Measurements from ENCODE around the gene PAFAH1B1. TPM values are rescaled to one million over a fixed set of nuclear protein-coding genes. Genes with fewer than 3 reads are reported as not detected.
A peak's percentile ranks its signal among the peaks of the same experiment; 100 is the strongest.
"Not testable (repeated sequence)": the region's sequence is repeated elsewhere in the genome, so short reads cannot be mapped to it uniquely, and the experiment has no call there.

PAFAH1B1 gene
- total RNA-seq, 1 experiment from 2014 or later = 181 TPM

DNA sequence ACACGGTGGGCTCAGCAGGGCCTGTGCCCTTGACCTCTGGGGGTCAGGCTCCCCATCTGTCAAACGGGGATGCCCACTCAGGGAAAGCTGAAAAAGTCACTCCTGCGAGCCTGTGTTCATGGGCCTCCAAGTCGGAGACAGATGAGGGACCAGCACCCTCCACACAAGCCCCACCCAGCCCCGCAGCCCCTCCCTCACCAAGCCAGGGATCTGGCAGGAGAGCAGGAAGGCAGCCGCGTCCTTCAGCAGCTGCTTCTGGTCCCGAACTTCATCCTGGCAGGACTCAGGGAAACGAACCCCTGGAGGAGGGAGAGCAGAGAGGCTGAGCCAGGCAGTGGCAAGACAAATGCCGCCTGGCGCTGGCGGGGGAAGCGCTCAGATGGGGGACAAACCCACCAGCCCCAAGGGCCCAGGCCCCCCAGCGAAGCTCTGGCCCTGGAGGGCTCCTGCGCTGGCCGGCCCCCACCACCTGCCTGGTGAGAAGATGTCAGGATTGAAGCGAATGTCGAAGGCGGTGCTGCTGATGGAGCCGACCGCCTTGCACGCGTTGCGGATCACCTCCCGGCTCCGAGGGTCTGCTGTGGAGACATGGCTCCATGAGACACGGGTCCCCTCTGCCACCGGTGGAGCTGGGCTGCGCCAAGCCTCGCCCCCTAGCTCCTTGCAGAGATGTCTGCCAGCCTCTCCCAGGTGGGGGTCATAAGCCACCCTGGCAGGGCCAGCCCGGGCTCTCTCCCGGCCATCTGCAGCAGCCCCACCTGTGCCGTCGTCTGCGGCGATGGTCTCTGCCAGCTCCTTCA is 102.7 kb downstream of the PAFAH1B1 start:
- in situ Hi-C loops (cut with HindIII; ENCODE audit: low sequenced_read_pairs) = no loop called here
- DNase-seq (ENCODE audit: low spot score) = peak; percentile 61

DNA sequence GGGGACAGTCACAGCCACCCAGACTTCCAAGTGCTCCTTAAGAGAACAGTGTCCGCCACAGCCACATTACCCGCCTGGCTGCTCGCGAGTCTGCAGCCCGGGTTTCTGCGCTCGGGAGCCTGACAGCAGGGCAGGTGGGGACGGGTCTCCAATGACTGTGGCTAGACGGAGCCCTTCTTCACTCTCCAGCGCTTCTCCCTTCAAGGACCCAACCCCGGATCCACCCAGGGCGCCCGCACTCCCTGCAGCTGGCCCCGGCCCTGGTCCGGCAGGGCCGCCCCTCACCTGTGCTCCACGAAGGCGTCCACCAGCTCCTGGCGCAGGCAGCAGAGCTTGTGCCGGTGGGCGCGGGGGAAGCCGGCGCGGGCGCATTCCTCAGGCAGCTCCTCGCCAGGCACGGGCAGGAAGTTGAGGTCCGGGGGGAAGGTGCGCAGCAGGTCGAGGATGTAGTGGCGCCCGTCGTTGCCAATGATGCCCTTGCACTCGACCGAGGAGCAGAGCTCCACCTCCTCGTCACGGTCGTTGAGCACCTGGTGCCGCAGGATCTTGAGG is 104.2 kb downstream of the PAFAH1B1 start:
- DNase-seq (ENCODE audit: low spot score) = no peak
- in situ Hi-C loops (cut with HindIII; ENCODE audit: low sequenced_read_pairs) = no loop called here

DNA sequence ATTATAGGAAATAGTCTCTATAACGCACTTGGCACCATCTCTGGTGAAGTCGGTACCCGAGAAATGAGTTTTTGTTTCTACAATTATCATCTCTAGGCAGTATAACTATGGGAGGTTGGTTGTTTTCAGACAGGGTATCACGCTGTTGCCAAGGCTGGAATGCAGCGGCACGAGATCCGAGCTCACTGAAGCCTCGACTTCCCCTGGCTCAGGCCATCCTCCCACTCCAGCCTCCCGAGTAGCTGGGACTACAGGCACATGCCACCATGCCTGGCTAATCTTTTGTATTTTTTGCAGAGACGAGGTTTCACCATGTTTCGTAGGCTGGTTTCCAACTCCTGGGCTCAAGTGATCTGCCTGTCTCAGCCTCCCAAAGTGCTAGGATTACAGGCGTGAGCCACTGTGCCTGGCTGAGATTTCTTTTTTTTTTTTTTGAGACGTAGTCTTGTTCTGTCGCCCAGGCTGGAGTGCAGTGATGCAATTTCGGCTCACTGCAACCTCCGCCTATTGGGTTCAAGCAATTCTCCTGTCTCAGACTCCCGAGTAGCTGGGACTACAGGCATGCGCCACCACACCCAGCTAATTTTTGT is 105.9 kb downstream of the PAFAH1B1 start:
- DNase-seq (ENCODE audit: low spot score); in situ Hi-C loops (cut with HindIII; ENCODE audit: low sequenced_read_pairs): not testable (repeated sequence)

DNA sequence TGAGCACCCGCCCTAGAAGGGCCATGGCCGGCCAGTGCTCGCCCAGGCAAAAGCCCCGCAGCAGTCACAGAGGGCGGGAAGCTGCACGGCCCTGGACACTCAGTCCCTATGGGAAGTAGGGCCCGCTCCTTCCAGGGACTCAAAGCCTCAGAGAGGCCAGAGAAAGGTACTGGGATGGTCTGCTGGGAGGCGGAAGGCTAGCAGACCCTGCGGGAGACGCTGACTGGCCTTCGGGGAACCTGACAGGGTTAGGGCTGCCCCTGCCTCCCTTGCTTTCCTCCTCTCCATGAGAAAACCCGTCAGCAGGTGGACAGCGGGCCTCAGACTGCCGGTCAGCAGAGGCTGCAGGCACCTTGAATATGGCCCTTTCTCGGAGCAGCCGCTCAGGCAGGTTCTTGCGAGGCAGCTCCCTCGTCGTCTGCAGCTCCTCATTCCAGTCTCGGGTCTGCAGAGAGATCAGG is 106.6 kb downstream of the PAFAH1B1 start:
- in situ Hi-C loops (cut with HindIII; ENCODE audit: low sequenced_read_pairs) = no loop called here
- DNase-seq (ENCODE audit: low spot score) = no peak

DNA sequence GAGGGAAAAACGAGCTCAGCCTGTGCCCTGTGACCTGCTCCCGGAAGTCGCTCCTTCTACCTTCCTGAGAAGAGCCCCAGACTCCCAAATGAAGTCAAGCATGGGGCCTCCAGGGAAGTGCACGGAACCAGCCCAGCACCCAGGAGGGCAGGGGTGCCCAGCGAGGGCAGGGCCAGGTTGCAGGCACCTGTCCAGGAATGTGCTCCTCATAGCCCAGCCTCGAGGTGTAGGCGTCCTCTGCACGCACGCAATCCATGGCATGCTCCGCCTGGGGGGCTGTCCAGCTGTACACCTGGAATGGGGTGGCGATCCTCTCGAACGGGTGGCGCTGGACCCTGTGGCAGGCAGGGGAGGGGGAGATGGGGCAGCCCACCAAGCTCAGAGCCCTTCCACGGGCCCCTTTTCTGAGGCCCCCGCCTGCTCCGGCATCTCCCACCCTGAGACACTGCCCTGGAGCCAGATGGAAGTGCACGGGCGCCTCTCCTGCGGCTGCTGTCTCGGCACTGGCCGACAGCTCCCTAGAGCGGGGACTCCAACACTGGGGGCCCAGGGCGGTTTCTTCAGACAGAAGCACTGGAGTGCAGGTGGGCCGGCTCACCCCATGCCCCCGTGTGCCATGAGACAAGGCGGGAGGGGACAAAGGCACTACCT is 107.2 kb downstream of the PAFAH1B1 start:
- no peak for DNase-seq (ENCODE audit: low spot score)
- in situ Hi-C loops (cut with HindIII; ENCODE audit: low sequenced_read_pairs) = no loop called here

DNA sequence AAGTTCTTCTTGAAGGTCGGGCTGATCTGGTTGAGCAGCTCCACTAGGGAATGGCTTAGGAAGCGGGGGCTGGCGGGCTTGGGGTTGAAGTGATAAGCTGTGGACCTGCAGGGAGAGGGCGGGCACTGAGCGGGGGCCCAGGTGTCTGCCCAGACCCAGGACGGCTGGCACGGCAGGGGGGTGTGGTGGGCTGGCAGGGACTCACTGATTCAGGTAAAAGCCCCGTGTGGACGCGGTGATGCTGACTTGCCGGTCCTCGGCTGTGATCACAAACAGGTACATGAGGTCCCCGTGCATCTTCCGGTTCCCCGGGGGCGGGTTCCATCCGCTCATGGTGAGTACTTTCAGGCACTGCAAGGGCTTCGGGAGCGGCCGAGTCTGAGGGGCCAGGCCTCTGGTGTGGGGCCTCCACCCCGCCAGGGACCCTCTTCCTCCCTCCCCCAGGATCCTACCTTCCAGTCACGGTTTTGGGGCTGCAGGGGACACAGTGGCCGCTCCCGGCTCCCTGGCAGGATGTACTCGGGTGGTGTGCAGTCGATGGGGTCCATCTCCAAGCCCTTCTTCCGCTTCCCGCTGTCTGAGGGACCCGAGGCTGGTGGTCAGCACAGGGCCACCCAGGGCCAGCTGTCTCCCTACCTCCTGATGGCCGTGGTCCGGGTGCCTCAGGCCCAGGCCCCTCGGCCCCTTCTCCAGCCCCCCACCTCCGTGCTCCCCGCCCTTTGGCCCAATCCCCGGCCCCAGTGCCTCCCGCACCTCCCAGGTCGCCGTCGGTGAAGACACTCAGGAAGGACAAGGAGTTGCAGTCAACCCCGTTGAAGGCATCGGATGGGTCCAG is 107.9 kb downstream of the PAFAH1B1 start:
- no peak for DNase-seq (ENCODE audit: low spot score)
- in situ Hi-C loops (cut with HindIII; ENCODE audit: low sequenced_read_pairs) = no loop called here

DNA sequence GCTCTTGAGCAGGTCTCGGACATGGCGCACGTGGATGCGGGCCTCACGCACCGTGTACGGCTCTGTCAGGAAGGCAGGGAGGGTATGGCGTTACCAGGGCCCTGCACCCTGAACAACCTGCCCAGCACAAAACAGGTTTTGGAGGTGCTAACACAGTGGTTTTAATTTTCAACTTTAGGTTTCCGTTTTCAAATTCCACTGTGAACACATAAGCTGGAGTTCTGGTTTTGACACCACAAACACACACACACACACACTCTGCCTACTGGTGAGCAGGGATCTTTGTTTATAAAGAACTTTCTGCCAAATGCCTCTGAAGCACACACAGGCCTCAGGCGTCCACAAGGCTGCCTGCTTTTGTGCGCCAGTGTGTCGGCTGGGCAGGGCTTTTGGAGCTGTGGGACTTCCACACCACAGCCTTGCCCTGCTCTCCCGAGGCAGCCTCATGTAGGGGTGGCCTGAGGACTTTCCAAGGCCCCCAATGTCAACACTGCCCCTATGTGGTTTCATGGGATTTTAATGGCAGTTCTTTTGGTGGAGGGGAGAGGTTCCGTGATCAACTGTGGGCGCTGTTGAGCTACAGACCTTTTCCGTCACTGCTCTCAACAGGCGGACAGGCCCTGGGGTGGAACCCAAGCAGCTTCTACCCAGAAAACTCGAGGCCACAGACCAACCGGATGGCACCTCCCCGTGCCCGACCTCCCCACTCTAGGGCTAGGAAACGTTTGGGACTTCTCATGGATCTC is 108.7 kb downstream of the PAFAH1B1 start:
- no peak for DNase-seq (ENCODE audit: low spot score)
- in situ Hi-C loops (cut with HindIII; ENCODE audit: low sequenced_read_pairs) = no loop called here

DNA sequence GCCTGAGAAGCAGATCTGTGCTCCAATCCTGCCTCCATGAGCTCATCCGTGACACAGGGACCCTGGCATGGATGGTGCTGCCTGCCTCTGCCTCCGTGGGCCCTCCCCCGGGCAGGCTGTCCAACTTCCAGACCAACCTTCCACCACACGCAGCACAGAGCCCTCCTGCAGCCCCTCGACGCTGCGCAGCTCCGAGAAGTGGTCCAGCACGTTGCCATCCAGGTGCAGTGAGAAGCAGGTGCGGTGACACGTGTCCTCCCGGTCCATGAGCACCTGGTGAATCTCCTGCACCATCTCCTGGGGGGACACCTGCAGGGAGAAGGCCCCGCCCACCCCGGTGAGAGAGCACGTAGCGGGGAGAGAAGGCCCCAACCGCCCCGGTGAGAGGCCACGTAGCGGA is 109.7 kb downstream of the PAFAH1B1 start:
- in situ Hi-C loops (cut with HindIII; ENCODE audit: low sequenced_read_pairs) = no loop called here
- no peak for DNase-seq (ENCODE audit: low spot score)

DNA sequence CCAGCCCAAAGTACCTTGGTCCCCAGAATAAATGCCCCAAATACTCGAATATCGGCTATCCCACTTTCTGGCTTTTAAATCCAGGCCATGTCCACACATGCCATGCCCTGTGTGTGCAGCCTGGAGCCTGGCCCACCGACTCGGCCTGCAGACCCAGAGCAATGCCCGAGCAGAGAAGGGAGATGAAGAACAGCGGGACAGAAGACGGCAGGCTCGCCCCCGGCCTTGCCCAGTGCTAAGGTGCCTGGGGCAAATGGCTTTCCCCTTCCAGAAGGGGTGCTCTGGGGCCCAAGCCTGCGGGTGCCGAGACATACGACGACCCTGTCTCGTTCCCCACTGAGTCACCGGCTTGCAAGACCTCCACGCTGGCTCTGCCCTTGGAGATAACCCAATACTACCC is 110.2 kb downstream of the PAFAH1B1 start:
- DNase-seq (ENCODE audit: low spot score) = no peak
- in situ Hi-C loops (cut with HindIII; ENCODE audit: low sequenced_read_pairs) = no loop called here

DNA sequence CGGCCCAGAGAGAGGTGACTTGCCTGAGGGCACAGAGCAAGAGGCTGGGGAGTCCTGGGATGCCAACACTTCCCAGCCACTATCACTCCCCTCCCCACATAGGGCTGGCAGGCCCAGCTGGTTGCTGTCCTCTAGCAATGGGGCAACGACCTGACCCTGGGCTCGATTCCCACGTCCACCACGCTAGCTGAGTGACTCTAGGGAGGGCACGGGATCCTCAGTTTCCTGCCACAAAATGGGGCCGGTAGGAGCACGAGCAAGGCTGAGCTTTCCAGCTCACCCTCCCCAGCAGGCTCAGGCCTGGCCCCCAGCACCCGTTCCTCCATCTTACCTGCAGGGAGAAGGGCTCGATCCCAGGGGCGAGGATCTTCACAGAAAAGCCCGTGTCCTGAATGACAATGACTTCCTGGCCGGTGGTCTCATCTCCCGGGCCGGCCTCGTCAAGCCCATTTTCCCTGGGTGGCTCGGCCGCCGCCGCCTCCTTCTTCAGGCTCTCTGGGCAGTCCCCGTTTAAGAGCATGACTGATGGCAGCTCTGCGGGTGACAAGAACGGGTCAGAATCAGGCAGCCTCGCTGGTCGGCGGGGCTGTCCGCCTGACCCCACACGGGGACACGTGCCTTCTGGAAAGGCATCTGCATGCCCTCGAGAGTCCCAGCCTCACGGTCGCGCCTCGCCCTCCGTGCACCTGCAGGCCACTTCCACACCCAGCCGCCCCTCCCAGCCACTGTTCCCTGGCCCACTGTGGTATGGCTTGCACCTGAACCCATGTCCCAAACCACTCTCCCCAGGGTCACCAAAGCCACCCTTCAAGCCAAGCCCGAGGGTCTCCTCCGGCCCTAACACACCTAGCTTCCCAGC is 110.8 kb downstream of the PAFAH1B1 start:
- in situ Hi-C loops (cut with HindIII; ENCODE audit: low sequenced_read_pairs) = no loop called here
- no peak for DNase-seq (ENCODE audit: low spot score)

DNA sequence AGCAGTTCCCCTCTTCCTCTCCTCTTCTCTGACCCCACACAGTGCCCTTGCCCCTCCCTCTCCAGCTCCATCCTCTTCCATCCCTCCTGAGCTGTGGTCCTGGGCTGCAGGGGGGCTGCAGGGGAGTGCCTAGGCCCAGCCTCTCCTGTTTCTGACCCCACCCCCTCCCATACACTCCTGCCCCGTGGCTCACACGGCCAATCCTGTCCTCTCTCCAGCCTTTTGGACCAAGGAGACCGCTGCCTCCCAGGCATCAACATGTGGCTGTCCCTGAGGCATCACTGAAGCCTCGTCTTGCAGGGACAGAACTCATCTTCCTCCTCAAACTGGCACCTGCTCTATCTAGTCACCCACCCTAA is 111.4 kb downstream of the PAFAH1B1 start:
- DNase-seq (ENCODE audit: low spot score) = no peak
- in situ Hi-C loops (cut with HindIII; ENCODE audit: low sequenced_read_pairs) = no loop called here

DNA sequence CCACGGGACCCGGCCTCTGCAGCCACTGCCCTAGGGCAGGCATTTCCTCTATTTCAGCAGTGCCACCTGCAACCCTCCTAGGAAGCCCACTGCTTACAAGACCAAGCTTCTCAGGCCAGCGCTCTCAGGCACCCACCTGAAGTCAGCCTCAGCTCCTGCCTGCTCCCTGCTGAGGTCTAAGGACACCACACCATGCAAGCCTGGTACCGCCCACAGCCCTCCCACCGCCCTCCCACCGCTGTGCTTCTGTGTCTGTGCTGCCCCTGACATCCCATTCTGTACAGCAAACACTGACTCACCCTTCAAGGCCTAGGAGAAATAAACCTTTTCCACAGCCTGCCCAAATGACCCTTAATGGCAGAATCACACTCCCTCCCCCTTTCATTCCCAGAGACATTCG is 111.8 kb downstream of the PAFAH1B1 start:
- no peak for DNase-seq (ENCODE audit: low spot score)

DNA sequence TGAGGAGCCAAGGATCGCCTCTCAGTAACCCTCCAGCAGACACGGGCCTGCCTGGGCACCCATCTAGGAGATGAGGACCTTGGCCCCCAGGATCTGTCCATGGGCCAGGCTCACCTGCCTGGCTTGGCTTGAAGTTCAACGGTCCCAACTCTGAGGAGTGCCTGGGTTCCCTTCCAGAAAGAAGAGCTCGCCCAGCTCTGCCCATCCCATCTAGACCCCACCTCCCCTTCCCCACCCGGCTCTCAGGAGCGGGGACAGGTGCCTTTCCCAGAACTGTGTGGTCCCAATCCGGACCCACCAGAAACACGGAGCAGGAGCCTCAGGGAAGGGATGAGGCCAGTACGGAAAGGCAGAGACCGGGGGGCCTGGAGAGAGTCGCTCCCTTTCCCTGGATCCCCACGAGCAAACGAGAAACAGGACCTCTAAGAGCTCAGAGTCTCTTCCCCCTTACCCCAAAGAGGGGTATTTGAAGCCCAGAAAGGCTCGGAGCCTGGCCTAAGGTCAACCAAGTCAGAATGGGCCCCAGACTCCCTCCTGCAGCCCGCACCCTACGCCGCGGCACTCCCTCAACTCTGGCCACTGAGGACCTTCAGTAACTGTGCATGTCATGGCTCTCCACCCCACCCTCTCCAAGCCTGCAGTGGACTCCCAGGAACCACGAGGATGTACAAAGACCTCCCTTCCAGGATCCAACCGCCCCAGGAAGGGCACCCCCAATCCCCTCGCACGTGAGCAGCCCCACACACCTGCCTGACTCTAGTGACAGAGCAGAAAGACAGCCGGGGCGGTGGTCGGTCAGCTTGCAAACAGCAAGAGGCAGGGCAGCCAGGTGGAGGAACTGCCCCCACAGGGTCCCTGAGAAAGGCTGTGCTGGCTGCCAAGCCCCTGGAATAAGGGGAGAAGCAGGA is 112.7 kb downstream of the PAFAH1B1 start:
- in situ Hi-C loops (cut with HindIII; ENCODE audit: low sequenced_read_pairs) = no loop called here
- DNase-seq (ENCODE audit: low spot score) = no peak

More for the DNA sequence above, 111.8 kb downstream of the PAFAH1B1 start:
- in situ Hi-C loops (cut with HindIII; ENCODE audit: low sequenced_read_pairs) = no loop called here

DNA sequence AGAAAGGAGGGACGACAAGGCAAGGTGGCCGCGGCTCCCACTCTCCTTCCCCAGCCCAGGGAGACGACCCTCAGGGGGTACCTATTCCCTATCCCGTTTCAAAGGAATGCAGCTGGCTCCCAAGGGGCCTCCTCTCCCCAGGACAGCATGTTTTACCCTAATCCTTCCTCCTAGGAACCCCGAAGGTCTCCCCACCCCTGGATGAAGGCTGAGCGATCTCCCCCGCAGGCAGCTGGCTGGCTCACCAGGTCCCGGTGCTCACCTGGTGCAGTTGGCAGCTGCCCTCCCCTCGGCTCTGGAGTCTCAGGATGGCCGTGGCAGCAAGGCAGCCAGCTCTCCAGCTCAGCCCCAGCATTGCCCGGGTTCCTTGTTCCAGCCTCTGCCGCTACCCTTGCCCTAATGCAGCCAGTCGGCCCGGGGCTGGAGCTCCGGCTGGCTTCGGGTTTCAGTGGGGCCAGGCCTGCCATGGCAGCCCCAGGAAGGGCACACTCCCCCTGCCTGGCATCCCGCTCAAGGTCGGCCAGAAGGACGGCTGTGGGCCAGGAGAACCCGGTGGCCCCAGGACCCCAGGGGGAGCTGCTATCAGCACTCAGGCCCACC is 113.6 kb downstream of the PAFAH1B1 start:
- DNase-seq (ENCODE audit: low spot score) = no peak
- in situ Hi-C loops (cut with HindIII; ENCODE audit: low sequenced_read_pairs) = no loop called here

DNA sequence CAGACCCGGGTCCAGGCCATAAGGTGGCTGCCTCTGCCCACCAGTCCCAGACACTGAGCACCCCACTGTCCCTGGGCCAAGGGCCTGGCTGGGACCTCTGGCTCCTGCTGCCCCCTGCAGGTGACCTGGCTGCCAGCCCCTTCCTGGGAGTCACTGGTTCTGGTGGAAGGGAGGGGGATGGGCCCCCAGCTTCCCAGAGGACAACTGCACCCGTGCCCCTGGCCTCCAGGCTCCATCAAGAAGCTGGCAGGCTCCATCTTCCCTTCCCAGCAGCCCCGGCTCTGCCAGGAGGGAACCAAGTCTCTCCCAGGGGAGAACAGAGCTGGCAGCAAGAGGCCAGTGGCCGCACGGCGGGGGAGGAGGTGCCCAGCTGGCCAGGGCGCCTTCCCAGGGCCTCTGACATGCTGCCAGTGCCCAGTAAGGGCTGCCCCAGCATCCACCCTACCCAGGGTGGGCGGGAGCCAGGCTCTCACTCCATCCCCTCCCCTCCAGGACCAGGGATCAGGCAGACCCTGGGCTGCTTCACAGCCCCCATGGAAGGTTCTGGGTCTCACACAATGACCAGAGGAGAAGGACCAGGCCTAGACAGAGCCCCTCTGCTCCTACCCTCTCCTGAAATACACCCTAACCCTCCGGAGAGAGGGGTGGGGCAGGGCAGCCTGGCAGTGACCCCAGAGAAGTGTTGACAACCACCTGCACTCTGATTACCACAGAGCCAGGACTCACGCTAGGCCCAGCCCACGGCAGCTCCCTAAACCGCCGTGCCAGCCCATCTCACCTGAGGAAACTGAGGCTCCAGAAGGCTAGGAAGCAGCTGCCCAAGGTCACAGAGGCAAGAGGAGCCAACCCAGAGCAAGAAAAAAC is 114.5 kb downstream of the PAFAH1B1 start:
- in situ Hi-C loops (cut with HindIII; ENCODE audit: low sequenced_read_pairs) = no loop called here
- DNase-seq (ENCODE audit: low spot score) = peak; percentile 45
